WERI-Rb-1 (cell line): ENCODE data around the gene SYNJ2.

Experiments
- DNase-seq: peaks from one replicate; pipeline ENCODE4 v3.0.0-alpha.2; 2020
- H3K27ac ChIP-seq: fragments of 250-450 bp; sonication (Bioruptor Pico); 2 replicates; pipeline ENCODE4 v1.5.1; 2020; ENCODE audit warnings: mild to moderate bottlenecking, moderate library complexity
- H3K27me3 ChIP-seq: fragments of 250-450 bp; sonication (Bioruptor Pico); 2 replicates; pipeline ENCODE4 v1.5.1; 2021; ENCODE audit warnings: mild to moderate bottlenecking, low read depth, moderate library complexity; ENCODE audit not compliant: insufficient read depth, severe bottlenecking
- H3K36me3 ChIP-seq: fragments of 250-450 bp; sonication (Bioruptor Pico); 2 replicates; pipeline ENCODE4 v1.5.1; 2020; ENCODE audit warnings: mild to moderate bottlenecking, moderate library complexity
- H3K4me3 ChIP-seq: 2 replicates; pipeline ENCODE4 v1.5.1; 2011; ENCODE audit warnings: low read depth, mild to moderate bottlenecking, control low read depth, low read length
- H3K9me3 ChIP-seq: fragments of 250-450 bp; sonication (Bioruptor Pico); 2 replicates; pipeline ENCODE4 v1.5.1; 2021; ENCODE audit warnings: mild to moderate bottlenecking, moderate library complexity; ENCODE audit not compliant: severe bottlenecking
- CTCF ChIP-seq: IDR thresholded peaks from 2 replicates; pipeline ENCODE4 v1.5.1; 2011; ENCODE audit warnings: low read depth, mild to moderate bottlenecking, control low read depth, inconsistent platforms, low read length

SYNJ2 gene

GRCh38 chr6:158015188-158015506 is 33.5 kb downstream of the SYNJ2 start:
- Histone ChIP-seq H3K36me3 (peaks cover 3% of the 10 kb centered on the region), H3K27ac (peak overlapping the region; percentile 57), H3K27me3 (no peaks in the 10 kb centered on the region), H3K9me3 (no peaks in the 10 kb centered on the region), H3K4me3 (no peak overlapping the region)
- TF ChIP-seq CTCF = no peak
- DNase-seq = peak; percentile 41

- no peak overlapping the region; the same call in 1 of the 2 replicates for H3K27ac ChIP-seq
Observed at GRCh38 chr6:158016571-158017383, 35.1 kb downstream of the SYNJ2 start.

GRCh38 chr6:158017621-158018040 is 36.0 kb downstream of the SYNJ2 start:
- no peaks in the 10 kb centered on the region for H3K9me3 ChIP-seq
- no peak overlapping the region for H3K4me3 ChIP-seq
- DNase-seq = no peak
- TF ChIP-seq CTCF = no peak
- H3K27me3 ChIP-seq = no peaks in the 10 kb centered on the region
- H3K27ac ChIP-seq = peak overlapping the region; percentile 63
- H3K36me3 ChIP-seq = peaks cover 6% of the 10 kb centered on the region

More at GRCh38 chr6:158016571-158017383, 35.1 kb downstream of the SYNJ2 start:
- Histone ChIP-seq H3K36me3 (peaks cover 6% of the 10 kb centered on the region), H3K9me3 (no peaks in the 10 kb centered on the region), H3K27me3 (no peaks in the 10 kb centered on the region), H3K4me3 (no peak overlapping the region)
- no peak for DNase-seq
- no peak for TF ChIP-seq CTCF

- Histone ChIP-seq H3K36me3 (peaks cover 6% of the 10 kb centered on the region), H3K27me3 (no peaks in the 10 kb centered on the region), H3K9me3 (no peaks in the 10 kb centered on the region), H3K4me3 (no peak overlapping the region), H3K27ac (peak overlapping the region; percentile 63)
- TF ChIP-seq CTCF = no peak
- peak; percentile 60 for DNase-seq
Observed at GRCh38 chr6:158018041-158018771, 36.5 kb downstream of the SYNJ2 start.

GRCh38 chr6:158018851-158019361 is 37.2 kb downstream of the SYNJ2 start:
- Histone ChIP-seq H3K27me3 (no peaks in the 10 kb centered on the region), H3K4me3 (no peak overlapping the region), H3K36me3 (peaks cover 6% of the 10 kb centered on the region), H3K9me3 (no peaks in the 10 kb centered on the region), H3K27ac (no peak overlapping the region)
- no peak for TF ChIP-seq CTCF
- no peak for DNase-seq
